COLO829 (cell line): ENCODE data around the gene BEAN1.

Experiments used
- DNase-seq: peaks from one replicate; pipeline ENCODE4 v3.0.0; 2012; ENCODE audit warnings: low spot score

BEAN1 gene

GRCh38 chr16:66419527-66419926, 7.6 kb upstream of the BEAN1 start:
- DNase-seq, result no peak

GRCh38 chr16:66420396-66420795, 6.7 kb upstream of the BEAN1 start:
- DNase-seq, result no peak

GRCh38 chr16:66421891-66422290, 5.2 kb upstream of the BEAN1 start:
- no peak for DNase-seq

GRCh38 chr16:66422366-66422765, 4.7 kb upstream of the BEAN1 start:
- no peak for DNase-seq

GRCh38 chr16:66423177-66423576, 3.9 kb upstream of the BEAN1 start:
- DNase-seq, result no peak

GRCh38 chr16:66425651-66426050, 1.4 kb upstream of the BEAN1 start:
- DNase-seq, result no peak

GRCh38 chr16:66426112-66427035, 721 bp upstream of the BEAN1 start:
- no peak for DNase-seq

GRCh38 chr16:66427871-66428681, 981 bp downstream of the BEAN1 start:
- no peak for DNase-seq

GRCh38 chr16:66428682-66429251, 1.7 kb downstream of the BEAN1 start:
- no peak for DNase-seq

- no peak for DNase-seq
Observed at GRCh38 chr16:66429290-66429962, 2.3 kb downstream of the BEAN1 start.

GRCh38 chr16:66430214-66430613, 3.1 kb downstream of the BEAN1 start:
- DNase-seq, result no peak

- DNase-seq, result no peak
Observed at GRCh38 chr16:66431760-66432159, 4.7 kb downstream of the BEAN1 start.

GRCh38 chr16:66432429-66432828, 5.3 kb downstream of the BEAN1 start:
- no peak for DNase-seq

GRCh38 chr16:66434619-66435430, 7.7 kb downstream of the BEAN1 start:
- no peak for DNase-seq

- no peak for DNase-seq
Observed at GRCh38 chr16:66435896-66436295, 8.8 kb downstream of the BEAN1 start.

- DNase-seq, result no peak
Observed at GRCh38 chr16:66437391-66437945, 10.4 kb downstream of the BEAN1 start.

- DNase-seq, result no peak
Observed at GRCh38 chr16:66438536-66438935, 11.4 kb downstream of the BEAN1 start.

GRCh38 chr16:66439051-66439730, 12.1 kb downstream of the BEAN1 start:
- no peak for DNase-seq

GRCh38 chr16:66440271-66440802, 13.2 kb downstream of the BEAN1 start:
- no peak for DNase-seq

GRCh38 chr16:66440970-66441369, 13.9 kb downstream of the BEAN1 start:
- no peak for DNase-seq
